ENCODE measurements around the gene DOCK9.

Gene DOCK9

GRCh38 chr13:98843482-98843877 is 134.4 kb downstream of the DOCK9 start:
- peaks cover 25% of the 10 kb centered on the region for H3K36me3 Mint-ChIP-seq (ENCODE audit: low read depth)
- H3K27ac Mint-ChIP-seq, result no peak overlapping the region
- no peaks in the 10 kb centered on the region for H3K27me3 Mint-ChIP-seq
- H3K4me3 Mint-ChIP-seq, result no peak overlapping the region
- peaks cover 8% of the 10 kb centered on the region for H3K4me1 Mint-ChIP-seq (ENCODE audit: low read depth)
- no peaks in the 10 kb centered on the region for H3K9me3 Mint-ChIP-seq

- H3K27ac Mint-ChIP-seq, result no peak overlapping the region
- no peaks in the 10 kb centered on the region for H3K9me3 Mint-ChIP-seq
- H3K4me1 Mint-ChIP-seq (ENCODE audit: low read depth), result peaks cover 8% of the 10 kb centered on the region
- H3K4me3 Mint-ChIP-seq, result no peak overlapping the region
- peaks cover 23% of the 10 kb centered on the region for H3K36me3 Mint-ChIP-seq (ENCODE audit: low read depth)
- H3K27me3 Mint-ChIP-seq, result no peaks in the 10 kb centered on the region
These were observed 134.9 kb downstream of the DOCK9 start for GRCh38 chr13:98842858-98843481.

- H3K27ac Mint-ChIP-seq, result no peak overlapping the region
- no peaks in the 10 kb centered on the region for H3K27me3 Mint-ChIP-seq
- H3K4me1 Mint-ChIP-seq (ENCODE audit: low read depth), result peaks cover 8% of the 10 kb centered on the region
- H3K4me3 Mint-ChIP-seq, result no peak overlapping the region
- H3K9me3 Mint-ChIP-seq, result no peaks in the 10 kb centered on the region
- peaks cover 20% of the 10 kb centered on the region for H3K36me3 Mint-ChIP-seq (ENCODE audit: low read depth)
These were observed 135.8 kb downstream of the DOCK9 start for GRCh38 chr13:98842070-98842469.

GRCh38 chr13:98839856-98840769 is 137.8 kb downstream of the DOCK9 start:
- Mint-ChIP-seq H3K27me3 (no peaks in the 10 kb centered on the region), H3K9me3 (no peaks in the 10 kb centered on the region), H3K27ac (no peak overlapping the region), H3K4me3 (no peak overlapping the region), H3K36me3 (ENCODE audit: low read depth) (peaks cover 10% of the 10 kb centered on the region), H3K4me1 (ENCODE audit: low read depth) (peaks cover 8% of the 10 kb centered on the region)

GRCh38 chr13:98838776-98839175 is 139.1 kb downstream of the DOCK9 start:
- H3K36me3 Mint-ChIP-seq (ENCODE audit: low read depth), result peaks cover 13% of the 10 kb centered on the region
- H3K4me1 Mint-ChIP-seq (ENCODE audit: low read depth), result peaks cover 8% of the 10 kb centered on the region

GRCh38 chr13:98837896-98838295 is 140.0 kb downstream of the DOCK9 start:
- no peak overlapping the region for H3K27ac Mint-ChIP-seq

More at GRCh38 chr13:98838776-98839175, 139.1 kb downstream of the DOCK9 start:
- no peak overlapping the region for H3K4me3 Mint-ChIP-seq
- H3K9me3 Mint-ChIP-seq, result no peaks in the 10 kb centered on the region
- no peaks in the 10 kb centered on the region for H3K27me3 Mint-ChIP-seq
- H3K27ac Mint-ChIP-seq, result no peak overlapping the region

GRCh38 chr13:98835156-98835555 is 142.7 kb downstream of the DOCK9 start:
- Mint-ChIP-seq H3K4me1 (ENCODE audit: low read depth) (no peaks in the 10 kb centered on the region), H3K4me3 (no peak overlapping the region), H3K27me3 (no peaks in the 10 kb centered on the region), H3K9me3 (no peaks in the 10 kb centered on the region), H3K36me3 (ENCODE audit: low read depth) (peaks cover 21% of the 10 kb centered on the region), H3K27ac (no peak overlapping the region)

More at GRCh38 chr13:98837896-98838295, 140.0 kb downstream of the DOCK9 start:
- Mint-ChIP-seq H3K27me3 (no peaks in the 10 kb centered on the region), H3K4me3 (no peak overlapping the region), H3K36me3 (ENCODE audit: low read depth) (peaks cover 13% of the 10 kb centered on the region), H3K4me1 (ENCODE audit: low read depth) (peaks cover 3% of the 10 kb centered on the region), H3K9me3 (no peaks in the 10 kb centered on the region)

GRCh38 chr13:98834254-98834960 is 143.5 kb downstream of the DOCK9 start:
- Mint-ChIP-seq H3K27ac (no peak overlapping the region), H3K36me3 (ENCODE audit: low read depth) (peaks cover 27% of the 10 kb centered on the region), H3K27me3 (no peaks in the 10 kb centered on the region), H3K4me1 (ENCODE audit: low read depth) (no peaks in the 10 kb centered on the region), H3K9me3 (no peaks in the 10 kb centered on the region), H3K4me3 (no peak overlapping the region)

- H3K36me3 Mint-ChIP-seq (ENCODE audit: low read depth), result peaks cover 34% of the 10 kb centered on the region
- H3K9me3 Mint-ChIP-seq, result no peaks in the 10 kb centered on the region
- peaks cover 5% of the 10 kb centered on the region for H3K4me1 Mint-ChIP-seq (ENCODE audit: low read depth)
- no peak overlapping the region for H3K27ac Mint-ChIP-seq
- no peaks in the 10 kb centered on the region for H3K27me3 Mint-ChIP-seq
- no peak overlapping the region for H3K4me3 Mint-ChIP-seq
These were observed 146.6 kb downstream of the DOCK9 start for GRCh38 chr13:98831236-98831635.

- peaks cover 17% of the 10 kb centered on the region for H3K4me1 Mint-ChIP-seq (ENCODE audit: low read depth)
- H3K4me3 Mint-ChIP-seq, result no peak overlapping the region
- H3K36me3 Mint-ChIP-seq (ENCODE audit: low read depth), result peaks cover 37% of the 10 kb centered on the region
These were observed 148.3 kb downstream of the DOCK9 start for GRCh38 chr13:98829541-98829940.

GRCh38 chr13:98828614-98829013 is 149.2 kb downstream of the DOCK9 start:
- no peak overlapping the region for H3K4me3 Mint-ChIP-seq
- H3K4me1 Mint-ChIP-seq (ENCODE audit: low read depth), result peaks cover 17% of the 10 kb centered on the region
- no peak overlapping the region for H3K27ac Mint-ChIP-seq
- no peaks in the 10 kb centered on the region for H3K9me3 Mint-ChIP-seq
- H3K27me3 Mint-ChIP-seq, result no peaks in the 10 kb centered on the region
- peaks cover 35% of the 10 kb centered on the region for H3K36me3 Mint-ChIP-seq (ENCODE audit: low read depth)

More at GRCh38 chr13:98829541-98829940, 148.3 kb downstream of the DOCK9 start:
- Mint-ChIP-seq H3K27ac (no peak overlapping the region), H3K9me3 (no peaks in the 10 kb centered on the region), H3K27me3 (no peaks in the 10 kb centered on the region)

GRCh38 chr13:98827449-98827848 is 150.4 kb downstream of the DOCK9 start:
- H3K4me1 Mint-ChIP-seq (ENCODE audit: low read depth), result peaks cover 17% of the 10 kb centered on the region
- H3K27me3 Mint-ChIP-seq, result no peaks in the 10 kb centered on the region
- H3K36me3 Mint-ChIP-seq (ENCODE audit: low read depth), result peaks cover 41% of the 10 kb centered on the region
- no peak overlapping the region for H3K4me3 Mint-ChIP-seq
- no peak overlapping the region for H3K27ac Mint-ChIP-seq
- H3K9me3 Mint-ChIP-seq, result no peaks in the 10 kb centered on the region

- Mint-ChIP-seq H3K27me3 (no peaks in the 10 kb centered on the region), H3K4me3 (no peak overlapping the region), H3K36me3 (ENCODE audit: low read depth) (peaks cover 50% of the 10 kb centered on the region), H3K27ac (no peak overlapping the region), H3K9me3 (no peaks in the 10 kb centered on the region), H3K4me1 (ENCODE audit: low read depth) (peaks cover 17% of the 10 kb centered on the region)
These were observed 151.7 kb downstream of the DOCK9 start for GRCh38 chr13:98826146-98826545.

GRCh38 chr13:98825659-98826058 is 152.2 kb downstream of the DOCK9 start:
- Mint-ChIP-seq H3K36me3 (ENCODE audit: low read depth) (peaks cover 46% of the 10 kb centered on the region), H3K27me3 (no peaks in the 10 kb centered on the region), H3K4me3 (no peak overlapping the region), H3K9me3 (no peaks in the 10 kb centered on the region), H3K27ac (no peak overlapping the region), H3K4me1 (ENCODE audit: low read depth) (peaks cover 17% of the 10 kb centered on the region)

All from stimulated activated naive CD8-positive, alpha-beta T cell treated with anti-CD3 and anti-CD28 coated beads, Interleukin-15, Interleukin-2, amounts not matched to agents 100 ng/mL and 50 ng/mL, for 24 hours (primary cell).